Suprapubic skin (tissue), 4 donors: ENCODE data around the gene MDP1.
"Not testable (repeated sequence)": the region's sequence is repeated elsewhere in the genome, so short reads cannot be mapped to it uniquely, and the experiment has no call there.

Experiments
- CTCF ChIP-seq, 2 donors: fragments of 200-600 bp in 1 of 2; fragments of 450-650 bp in 1 of 2; sonication (generic) in 1 of 2; IDR thresholded peaks; one replicate each; pipeline ENCODE4 v1.5.1; 2016 to 2019; ENCODE audit warnings: antibody characterized with exemption in 2 of 2, mild to moderate bottlenecking in 1 of 2, moderate library complexity in 1 of 2
- EP300 ChIP-seq: sonication (generic); formaldehyde crosslinking; IDR thresholded peaks from one replicate; pipeline ENCODE4 v1.6.1; 2017; ENCODE audit warnings: antibody characterized with exemption
- POLR2A ChIP-seq, 2 donors: fragments of 450-650 bp; IDR thresholded peaks; one replicate each; pipeline ENCODE4 v1.6.1; 2017; ENCODE audit warnings: antibody characterized with exemption in 2 of 2, mild to moderate bottlenecking in 2 of 2, moderate library complexity in 2 of 2
- POLR2AphosphoS5 ChIP-seq, 3 donors: sonication (generic); formaldehyde crosslinking; IDR thresholded peaks; one replicate each; pipeline ENCODE4 v1.6.1; 2017; ENCODE audit warnings: antibody characterized with exemption in 3 of 3

- TF ChIP-seq CTCF (IDR thresholded peaks at IDR 0.05); POLR2AphosphoS5 (IDR thresholded peaks at IDR 0.05); EP300; POLR2A (IDR thresholded peaks at IDR 0.05): not testable (repeated sequence)
Measured at GRCh38 chr14:24222987-24223386, 7.1 kb upstream of the MDP1 start.
